Activated naive CD8-positive, alpha-beta T cell (primary cell): ENCODE results near the gene INPP5A.

Experiments
- H3K27ac Mint-ChIP-seq: one replicate; pipeline ENCODE4 v1.8.0; 2021; ENCODE audit warnings: mixed read lengths
- H3K27me3 Mint-ChIP-seq: one replicate; pipeline ENCODE4 v1.8.0; 2021; ENCODE audit warnings: mixed read lengths
- H3K36me3 Mint-ChIP-seq: one replicate; pipeline ENCODE4 v1.8.0; 2021; ENCODE audit warnings: mixed read lengths
- H3K4me1 Mint-ChIP-seq: one replicate; pipeline ENCODE4 v1.8.0; 2021; ENCODE audit warnings: low read depth, mixed read lengths
- H3K4me3 Mint-ChIP-seq: one replicate; pipeline ENCODE4 v1.8.0; 2021; ENCODE audit warnings: mild to moderate bottlenecking, mixed read lengths
- H3K9me3 Mint-ChIP-seq: one replicate; pipeline ENCODE4 v1.8.0; 2021; ENCODE audit warnings: low read depth, mixed read lengths

Gene INPP5A

GRCh38 chr10:132612571-132613504 is 75.3 kb downstream of the INPP5A start:
- Mint-ChIP-seq H3K4me1 (peaks cover 34% of the 10 kb centered on the region), H3K36me3 (peaks cover 11% of the 10 kb centered on the region), H3K27me3 (no peaks in the 10 kb centered on the region), H3K27ac (no peak overlapping the region), H3K4me3 (no peak overlapping the region), H3K9me3 (peaks cover 3% of the 10 kb centered on the region)

- Mint-ChIP-seq H3K9me3 (peaks cover 4% of the 10 kb centered on the region), H3K4me1 (peaks cover 34% of the 10 kb centered on the region), H3K4me3 (no peak overlapping the region)
These were observed 76.2 kb downstream of the INPP5A start for GRCh38 chr10:132613566-132614348.

GRCh38 chr10:132614431-132615340 is 77.1 kb downstream of the INPP5A start:
- H3K27me3 Mint-ChIP-seq, result no peaks in the 10 kb centered on the region
- peaks cover 29% of the 10 kb centered on the region for H3K4me1 Mint-ChIP-seq
- H3K9me3 Mint-ChIP-seq, result peaks cover 4% of the 10 kb centered on the region
- H3K36me3 Mint-ChIP-seq, result peaks cover 17% of the 10 kb centered on the region
- no peak overlapping the region for H3K27ac Mint-ChIP-seq
- no peak overlapping the region for H3K4me3 Mint-ChIP-seq

More at GRCh38 chr10:132613566-132614348, 76.2 kb downstream of the INPP5A start:
- peaks cover 15% of the 10 kb centered on the region for H3K36me3 Mint-ChIP-seq
- H3K27me3 Mint-ChIP-seq, result no peaks in the 10 kb centered on the region
- H3K27ac Mint-ChIP-seq, result no peak overlapping the region

GRCh38 chr10:132615341-132616169 is 78.0 kb downstream of the INPP5A start:
- Mint-ChIP-seq H3K27ac (peak overlapping the region; percentile 87), H3K36me3 (peaks cover 20% of the 10 kb centered on the region), H3K4me3 (no peak overlapping the region), H3K4me1 (peaks cover 28% of the 10 kb centered on the region), H3K9me3 (peaks cover 4% of the 10 kb centered on the region), H3K27me3 (no peaks in the 10 kb centered on the region)

GRCh38 chr10:132616170-132616995 is 78.8 kb downstream of the INPP5A start:
- Mint-ChIP-seq H3K4me1 (peaks cover 21% of the 10 kb centered on the region), H3K36me3 (peaks cover 18% of the 10 kb centered on the region), H3K27me3 (no peaks in the 10 kb centered on the region), H3K27ac (peak overlapping the region; percentile 87), H3K9me3 (peaks cover 8% of the 10 kb centered on the region), H3K4me3 (peak overlapping the region; percentile 17)

- Mint-ChIP-seq H3K9me3 (peaks cover 10% of the 10 kb centered on the region), H3K27ac (no peak overlapping the region), H3K4me1 (peaks cover 18% of the 10 kb centered on the region), H3K36me3 (peaks cover 18% of the 10 kb centered on the region), H3K4me3 (no peak overlapping the region), H3K27me3 (no peaks in the 10 kb centered on the region)
These were observed 79.6 kb downstream of the INPP5A start for GRCh38 chr10:132616996-132617736.

- peaks cover 10% of the 10 kb centered on the region for H3K9me3 Mint-ChIP-seq
- peaks cover 18% of the 10 kb centered on the region for H3K36me3 Mint-ChIP-seq
- no peak overlapping the region for H3K4me3 Mint-ChIP-seq
- H3K27me3 Mint-ChIP-seq, result no peaks in the 10 kb centered on the region
- H3K4me1 Mint-ChIP-seq, result peaks cover 16% of the 10 kb centered on the region
- no peak overlapping the region for H3K27ac Mint-ChIP-seq
These were observed 80.1 kb downstream of the INPP5A start for GRCh38 chr10:132617737-132618052.

- H3K27me3 Mint-ChIP-seq, result no peaks in the 10 kb centered on the region
- peaks cover 16% of the 10 kb centered on the region for H3K4me1 Mint-ChIP-seq
- H3K27ac Mint-ChIP-seq, result no peak overlapping the region
- H3K4me3 Mint-ChIP-seq, result no peak overlapping the region
- peaks cover 18% of the 10 kb centered on the region for H3K36me3 Mint-ChIP-seq
- peaks cover 10% of the 10 kb centered on the region for H3K9me3 Mint-ChIP-seq
These were observed 80.8 kb downstream of the INPP5A start for GRCh38 chr10:132618158-132618919.

GRCh38 chr10:132619927-132620326 is 82.3 kb downstream of the INPP5A start:
- H3K27ac Mint-ChIP-seq, result no peak overlapping the region
- peaks cover 13% of the 10 kb centered on the region for H3K4me1 Mint-ChIP-seq
- H3K36me3 Mint-ChIP-seq, result peaks cover 18% of the 10 kb centered on the region
- H3K4me3 Mint-ChIP-seq, result no peak overlapping the region
- peaks cover 10% of the 10 kb centered on the region for H3K9me3 Mint-ChIP-seq
- H3K27me3 Mint-ChIP-seq, result no peaks in the 10 kb centered on the region

- Mint-ChIP-seq H3K9me3 (peaks cover 5% of the 10 kb centered on the region), H3K27me3 (no peaks in the 10 kb centered on the region), H3K27ac (no peak overlapping the region), H3K4me3 (no peak overlapping the region), H3K4me1 (peaks cover 25% of the 10 kb centered on the region), H3K36me3 (peaks cover 4% of the 10 kb centered on the region)
These were observed 86.7 kb downstream of the INPP5A start for GRCh38 chr10:132624061-132624846.

- Mint-ChIP-seq H3K4me1 (peaks cover 32% of the 10 kb centered on the region), H3K4me3 (no peak overlapping the region), H3K27ac (no peak overlapping the region), H3K9me3 (peaks cover 5% of the 10 kb centered on the region), H3K27me3 (no peaks in the 10 kb centered on the region), H3K36me3 (peaks cover 4% of the 10 kb centered on the region)
These were observed 87.4 kb downstream of the INPP5A start for GRCh38 chr10:132624847-132625471.
